Left lung (tissue), 10 donors: ENCODE results near the gene ASCC3. TPM values are rescaled to one million over a fixed set of nuclear protein-coding genes. Genes with fewer than 3 reads are reported as not detected.

Source experiments
- ATAC-seq: fragments of 200-7000 bp; cut with Tn5 transposase; one replicate; pipeline ENCODE4 v1.9.1; 2020; ENCODE audit warnings: moderate library complexity
- DNase-seq, 4 donors: peaks; one replicate each; pipeline ENCODE4 v3.0.0-alpha.2; 2013 to 2020
- H3K27ac ChIP-seq, 2 donors: fragments of 200-600 bp; sonication (generic) in 1 of 2; one replicate each; pipeline versions ENCODE4 v1.5.0 to v1.8.0; 2020 to 2021
- H3K27me3 ChIP-seq, 2 donors: fragments of 200-600 bp; sonication (generic) in 1 of 2; one replicate each; pipeline versions ENCODE4 v1.5.0 to v1.8.0; 2020 to 2021
- H3K36me3 ChIP-seq, 2 donors: fragments of 200-600 bp; sonication (generic) in 1 of 2; one replicate each; pipeline versions ENCODE4 v1.5.0 to v1.8.0; 2020 to 2021
- H3K4me1 ChIP-seq, 2 donors: fragments of 200-600 bp; one replicate each; pipeline ENCODE4 v1.8.0; 2021
- H3K4me3 ChIP-seq, 2 donors: fragments of 200-600 bp; sonication (generic) in 1 of 2; one replicate each; pipeline versions ENCODE4 v1.5.0 to v1.8.0; 2020 to 2021; ENCODE audit warnings: mild to moderate bottlenecking in 1 of 2
- H3K9me3 ChIP-seq, 2 donors: fragments of 200-600 bp; sonication (generic) in 1 of 2; one replicate each; pipeline versions ENCODE4 v1.5.0 to v1.8.0; 2020 to 2021
- intact Hi-C, 2 donors: fragments of 100-400 bp; cut with DNase I; formaldehyde crosslinking; loops; one replicate each; pipeline versions ENCODE4 v1.11.2 to v1.14.2; 2022
- polyA plus RNA-seq, 6 donors: library from polyadenylated mRNA; unstranded; fragments of 120-200 nt; gene quantifications; one replicate each; pipeline ENCODE4 v1.2.1, GENCODE V29; 2013; ENCODE audit not compliant: insufficient read length in 6 of 6
- total RNA-seq, 2 donors: library from RNA; stranded (reverse); fragmentation: NEBNext Ultra II Directional; extraction: Animal tissue kit (Norgen Biotek cat#: 25700); gene quantifications; one replicate each; pipeline ENCODE4 v1.2.1, GENCODE V29; 2021
- TF ChIP-seq, protein P1 (sequence below), 2 donors: fragments of 200-600 bp; sonication (generic) in 1 of 2; IDR thresholded peaks; one replicate each; pipeline versions ENCODE4 v1.5.0 to v1.8.0; 2021; ENCODE audit warnings: antibody characterized with exemption in 2 of 2
- donor health status: DM: no; HTN: yes; CAD: no.
- donor health status: DM: no; HTN: no; CAD: no.

ASCC3 gene
- total and polyA plus RNA-seq, 8 donors, result 20.6 to 43.2 (median 23.4) TPM

DNA sequence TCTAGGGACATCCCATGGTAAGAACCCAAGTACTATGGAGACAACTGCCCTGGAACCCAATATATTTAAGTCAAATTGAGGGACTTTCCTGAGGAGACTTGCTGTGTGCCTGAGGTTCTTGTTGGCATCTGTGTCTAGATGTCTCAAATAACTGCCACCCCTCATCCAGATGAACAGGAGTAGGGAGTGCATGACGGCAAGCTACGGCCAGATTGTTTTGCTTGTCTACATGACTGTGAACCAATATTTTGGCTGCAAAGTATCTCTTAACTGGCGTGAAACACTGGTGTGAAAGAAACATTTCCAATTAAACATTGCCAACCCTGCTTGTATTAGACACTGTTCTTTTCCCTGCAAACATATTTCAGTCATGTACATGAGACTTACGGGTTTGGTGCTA is 364.0 kb downstream of the ASCC3 start:
- H3K36me3 ChIP-seq, result peaks cover 0 to 8% of the 10 kb centered on the region in 2 donors
- H3K4me1 ChIP-seq, result no peaks in the 10 kb centered on the region
- H3K27ac ChIP-seq, result no peak overlapping the region
- no peaks in the 10 kb centered on the region for H3K9me3 ChIP-seq
- intact Hi-C loops, result no loop called here
- H3K4me3 ChIP-seq, result no peak overlapping the region
- H3K27me3 ChIP-seq, result no peaks in the 10 kb centered on the region
- no peak for DNase-seq
- TF ChIP-seq, protein P1, sequence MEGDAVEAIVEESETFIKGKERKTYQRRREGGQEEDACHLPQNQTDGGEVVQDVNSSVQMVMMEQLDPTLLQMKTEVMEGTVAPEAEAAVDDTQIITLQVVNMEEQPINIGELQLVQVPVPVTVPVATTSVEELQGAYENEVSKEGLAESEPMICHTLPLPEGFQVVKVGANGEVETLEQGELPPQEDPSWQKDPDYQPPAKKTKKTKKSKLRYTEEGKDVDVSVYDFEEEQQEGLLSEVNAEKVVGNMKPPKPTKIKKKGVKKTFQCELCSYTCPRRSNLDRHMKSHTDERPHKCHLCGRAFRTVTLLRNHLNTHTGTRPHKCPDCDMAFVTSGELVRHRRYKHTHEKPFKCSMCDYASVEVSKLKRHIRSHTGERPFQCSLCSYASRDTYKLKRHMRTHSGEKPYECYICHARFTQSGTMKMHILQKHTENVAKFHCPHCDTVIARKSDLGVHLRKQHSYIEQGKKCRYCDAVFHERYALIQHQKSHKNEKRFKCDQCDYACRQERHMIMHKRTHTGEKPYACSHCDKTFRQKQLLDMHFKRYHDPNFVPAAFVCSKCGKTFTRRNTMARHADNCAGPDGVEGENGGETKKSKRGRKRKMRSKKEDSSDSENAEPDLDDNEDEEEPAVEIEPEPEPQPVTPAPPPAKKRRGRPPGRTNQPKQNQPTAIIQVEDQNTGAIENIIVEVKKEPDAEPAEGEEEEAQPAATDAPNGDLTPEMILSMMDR (IDR thresholded peaks at IDR 0.05), result no peak
- ATAC-seq, result no peak

DNA sequence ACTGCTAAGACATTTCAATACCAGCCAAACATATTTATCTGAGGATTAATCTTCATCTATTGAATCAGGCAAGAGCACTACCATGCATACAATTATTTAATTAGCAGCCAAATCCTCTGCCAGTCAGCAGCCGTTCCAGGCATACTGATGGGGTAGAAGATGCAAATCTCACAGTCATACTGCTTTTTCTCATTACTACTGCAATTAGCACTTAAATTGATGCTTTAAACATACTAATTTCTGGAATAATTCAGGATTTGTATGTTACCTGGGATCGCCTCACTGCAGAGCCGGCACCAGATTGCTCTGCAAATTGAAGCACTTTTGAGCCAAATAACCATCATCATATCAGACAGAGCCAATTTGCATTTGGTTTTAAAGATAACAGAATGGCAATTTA is 366.5 kb downstream of the ASCC3 start:
- H3K27me3 ChIP-seq, result no peaks in the 10 kb centered on the region
- no peak for DNase-seq
- peaks cover 0 to 30% of the 10 kb centered on the region in 2 donors for H3K36me3 ChIP-seq
- intact Hi-C loops, result no loop called here
- TF ChIP-seq, protein P1 (IDR thresholded peaks at IDR 0.05), result no peak
- H3K9me3 ChIP-seq, result no peaks in the 10 kb centered on the region
- H3K4me3 ChIP-seq, result no peak overlapping the region
- no peaks in the 10 kb centered on the region for H3K4me1 ChIP-seq
- ATAC-seq, result no peak
- H3K27ac ChIP-seq, result no peak overlapping the region

GRCh38 chr6:100512203-100512862 is 368.8 kb downstream of the ASCC3 start:
- DNase-seq, result no peak
- Histone ChIP-seq H3K36me3 (peaks cover 0 to 44% of the 10 kb centered on the region in 2 donors), H3K9me3 (no peaks in the 10 kb centered on the region), H3K4me1 (no peaks in the 10 kb centered on the region), H3K27ac (no peak overlapping the region), H3K4me3 (no peak overlapping the region), H3K27me3 (no peaks in the 10 kb centered on the region)
- intact Hi-C loops, result no loop called here
- ATAC-seq, result peak; percentile 38
- TF ChIP-seq, protein P1 (IDR thresholded peaks at IDR 0.05), result no peak

- no peak overlapping the region for H3K4me3 ChIP-seq
- intact Hi-C loops, result no loop called here
- TF ChIP-seq, protein P1 (IDR thresholded peaks at IDR 0.05), result no peak
Measured at GRCh38 chr6:100509101-100509500, 372.0 kb downstream of the ASCC3 start.

DNA sequence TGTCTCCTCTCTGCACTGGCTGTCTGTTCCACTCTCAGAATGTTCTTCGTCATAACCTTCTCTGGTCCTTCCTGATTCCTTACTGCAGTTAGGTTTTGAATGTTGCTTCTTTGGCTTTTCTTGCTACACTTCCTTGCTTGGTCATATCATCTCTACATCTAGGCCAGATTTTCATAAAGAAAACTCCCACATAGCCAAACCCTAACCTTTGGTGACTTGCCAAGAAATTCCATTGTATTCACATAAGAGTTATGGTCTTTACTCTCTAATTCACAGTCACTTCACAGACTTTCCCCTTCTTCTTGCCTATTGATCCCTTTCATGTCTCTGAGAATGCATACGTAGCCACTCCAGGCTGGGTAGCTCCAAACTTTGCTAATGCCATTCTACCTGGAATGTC is 374.5 kb downstream of the ASCC3 start:
- Histone ChIP-seq H3K27ac (no peak overlapping the region), H3K27me3 (no peaks in the 10 kb centered on the region), H3K4me1 (no peaks in the 10 kb centered on the region), H3K9me3 (no peaks in the 10 kb centered on the region), H3K4me3 (no peak overlapping the region), H3K36me3 (peaks cover 0 to 36% of the 10 kb centered on the region in 2 donors)
- ATAC-seq (no peak), DNase-seq (no peak)
- intact Hi-C loops, result no loop called here
- TF ChIP-seq, protein P1 (IDR thresholded peaks at IDR 0.05), result no peak

More at GRCh38 chr6:100509101-100509500, 372.0 kb downstream of the ASCC3 start:
- Histone ChIP-seq H3K36me3 (peaks cover 0 to 48% of the 10 kb centered on the region in 2 donors), H3K27me3 (no peaks in the 10 kb centered on the region), H3K4me1 (no peaks in the 10 kb centered on the region), H3K9me3 (no peaks in the 10 kb centered on the region), H3K27ac (no peak overlapping the region)
- DNase-seq, result no peak
- ATAC-seq, result no peak
